Measurements from ENCODE around the gene TDRKH. TPM values are rescaled to one million over a fixed set of nuclear protein-coding genes. Genes with fewer than 3 reads are reported as not detected.

Gene TDRKH
- total RNA-seq, 1 donor from 2014 or later, result 12.3 TPM

GRCh38 chr1:151837884-151838221 lies 47.6 kb upstream of the TDRKH start:
- Histone ChIP-seq H3K4me1 (peaks cover 34% of the 10 kb centered on the region), H3K36me3 (no peaks in the 10 kb centered on the region), H3K27ac (peak overlapping the region; percentile 9), H3K9me3 (no peaks in the 10 kb centered on the region), H3K4me3 (peak overlapping the region; percentile 52), H3K27me3 (ENCODE audit: low read depth) (peaks cover 27% of the 10 kb centered on the region)
- DNase-seq (no peak), ATAC-seq (no peak)
- no peak for TF ChIP-seq CTCF (IDR thresholded peaks at IDR 0.05)
- intact Hi-C loops (cut with DNase I), result no loop called here

GRCh38 chr1:151837197-151837596 lies 46.9 kb upstream of the TDRKH start:
- no peak for ATAC-seq
- H3K4me1 ChIP-seq, result peaks cover 41% of the 10 kb centered on the region

GRCh38 chr1:151835596-151835995 lies 45.3 kb upstream of the TDRKH start:
- H3K27me3 ChIP-seq (ENCODE audit: low read depth), result peaks cover 27% of the 10 kb centered on the region
- ATAC-seq, result no peak
- DNase-seq, result no peak
- no peak for TF ChIP-seq CTCF (IDR thresholded peaks at IDR 0.05)
- H3K9me3 ChIP-seq, result no peaks in the 10 kb centered on the region
- peaks cover 46% of the 10 kb centered on the region for H3K4me1 ChIP-seq
- H3K36me3 ChIP-seq, result no peaks in the 10 kb centered on the region
- H3K4me3 ChIP-seq, result no peak overlapping the region
- H3K27ac ChIP-seq, result no peak overlapping the region
- intact Hi-C loops (cut with DNase I), result no loop called here

More at GRCh38 chr1:151837197-151837596, 46.9 kb upstream of the TDRKH start:
- no peak overlapping the region for H3K27ac ChIP-seq
- TF ChIP-seq CTCF (IDR thresholded peaks at IDR 0.05), result no peak
- H3K27me3 ChIP-seq (ENCODE audit: low read depth), result peaks cover 27% of the 10 kb centered on the region
- no peaks in the 10 kb centered on the region for H3K36me3 ChIP-seq
- intact Hi-C loops (cut with DNase I), result no loop called here
- no peak for DNase-seq
- H3K9me3 ChIP-seq, result no peaks in the 10 kb centered on the region
- H3K4me3 ChIP-seq, result no peak overlapping the region

GRCh38 chr1:151834239-151834638 lies 43.9 kb upstream of the TDRKH start:
- Histone ChIP-seq H3K27ac (no peak overlapping the region), H3K36me3 (no peaks in the 10 kb centered on the region), H3K4me3 (no peak overlapping the region), H3K27me3 (ENCODE audit: low read depth) (peaks cover 19% of the 10 kb centered on the region), H3K4me1 (peaks cover 43% of the 10 kb centered on the region), H3K9me3 (no peaks in the 10 kb centered on the region)
- DNase-seq (no peak), ATAC-seq (no peak)
- intact Hi-C loops (cut with DNase I), result no loop called here
- TF ChIP-seq CTCF (IDR thresholded peaks at IDR 0.05), result no peak

GRCh38 chr1:151833172-151833900 lies 43.0 kb upstream of the TDRKH start:
- DNase-seq (no peak), ATAC-seq (no peak)
- H3K9me3 ChIP-seq, result no peaks in the 10 kb centered on the region
- no peak overlapping the region for H3K4me3 ChIP-seq
- no peak for TF ChIP-seq CTCF (IDR thresholded peaks at IDR 0.05)
- no peak overlapping the region for H3K27ac ChIP-seq
- peaks cover 43% of the 10 kb centered on the region for H3K4me1 ChIP-seq
- peaks cover 10% of the 10 kb centered on the region for H3K27me3 ChIP-seq (ENCODE audit: low read depth)
- H3K36me3 ChIP-seq, result no peaks in the 10 kb centered on the region
- intact Hi-C loops (cut with DNase I), result no loop called here

Data from lower lobe of right lung (tissue), 2 donors.